PFSK-1 (cell line): Measurements from ENCODE around the gene ADGRG3.

Experiments used
- FOXP2 ChIP-seq: optimal IDR thresholded peaks from 2 replicates; pipeline ENCODE3; 2011; ENCODE audit warnings: borderline replicate concordance, control low read depth, inconsistent platforms; ENCODE audit not compliant: insufficient read depth; ENCODE audit errors: extremely low read length, extremely low read depth
- POLR2AphosphoS5 ChIP-seq: IDR thresholded peaks from 2 replicates; pipeline ENCODE4 v1.6.1; 2012; ENCODE audit warnings: low read depth, mild to moderate bottlenecking, control low read depth, low read length, moderate library complexity
- SIN3A ChIP-seq: IDR thresholded peaks from 2 replicates; pipeline ENCODE4 v1.6.1; 2012; ENCODE audit warnings: mild to moderate bottlenecking, low read length, moderate library complexity, borderline replicate concordance; ENCODE audit not compliant: insufficient read depth
- TAF1 ChIP-seq: IDR thresholded peaks from 2 replicates; pipeline ENCODE4 v1.6.1; 2012; ENCODE audit warnings: low read length, control low read depth, borderline replicate concordance; ENCODE audit not compliant: insufficient read depth
- TF ChIP-seq, protein P1 (sequence below), 2 experiments: IDR thresholded peaks; 2 replicates each; pipeline versions ENCODE4 v1.6.1 to v1.8.0; 2011 to 2012; ENCODE audit warnings: low read depth in 2 of 2, low read length in 2 of 2, control low read depth in 1 of 2, inconsistent platforms in 1 of 2, mild to moderate bottlenecking in 1 of 2, moderate library complexity in 1 of 2; ENCODE audit not compliant: insufficient read depth in 1 of 2

ADGRG3 gene

GRCh38 chr16:57682809-57683635 lies 14.9 kb downstream of the ADGRG3 start:
- no peak for TF ChIP-seq POLR2AphosphoS5

GRCh38 chr16:57683636-57684545 lies 15.8 kb downstream of the ADGRG3 start:
- TF ChIP-seq POLR2AphosphoS5 (no peak), SIN3A (no peak), FOXP2 (no peak), TAF1 (no peak)
- TF ChIP-seq, protein P1, sequence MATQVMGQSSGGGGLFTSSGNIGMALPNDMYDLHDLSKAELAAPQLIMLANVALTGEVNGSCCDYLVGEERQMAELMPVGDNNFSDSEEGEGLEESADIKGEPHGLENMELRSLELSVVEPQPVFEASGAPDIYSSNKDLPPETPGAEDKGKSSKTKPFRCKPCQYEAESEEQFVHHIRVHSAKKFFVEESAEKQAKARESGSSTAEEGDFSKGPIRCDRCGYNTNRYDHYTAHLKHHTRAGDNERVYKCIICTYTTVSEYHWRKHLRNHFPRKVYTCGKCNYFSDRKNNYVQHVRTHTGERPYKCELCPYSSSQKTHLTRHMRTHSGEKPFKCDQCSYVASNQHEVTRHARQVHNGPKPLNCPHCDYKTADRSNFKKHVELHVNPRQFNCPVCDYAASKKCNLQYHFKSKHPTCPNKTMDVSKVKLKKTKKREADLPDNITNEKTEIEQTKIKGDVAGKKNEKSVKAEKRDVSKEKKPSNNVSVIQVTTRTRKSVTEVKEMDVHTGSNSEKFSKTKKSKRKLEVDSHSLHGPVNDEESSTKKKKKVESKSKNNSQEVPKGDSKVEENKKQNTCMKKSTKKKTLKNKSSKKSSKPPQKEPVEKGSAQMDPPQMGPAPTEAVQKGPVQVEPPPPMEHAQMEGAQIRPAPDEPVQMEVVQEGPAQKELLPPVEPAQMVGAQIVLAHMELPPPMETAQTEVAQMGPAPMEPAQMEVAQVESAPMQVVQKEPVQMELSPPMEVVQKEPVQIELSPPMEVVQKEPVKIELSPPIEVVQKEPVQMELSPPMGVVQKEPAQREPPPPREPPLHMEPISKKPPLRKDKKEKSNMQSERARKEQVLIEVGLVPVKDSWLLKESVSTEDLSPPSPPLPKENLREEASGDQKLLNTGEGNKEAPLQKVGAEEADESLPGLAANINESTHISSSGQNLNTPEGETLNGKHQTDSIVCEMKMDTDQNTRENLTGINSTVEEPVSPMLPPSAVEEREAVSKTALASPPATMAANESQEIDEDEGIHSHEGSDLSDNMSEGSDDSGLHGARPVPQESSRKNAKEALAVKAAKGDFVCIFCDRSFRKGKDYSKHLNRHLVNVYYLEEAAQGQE (IDR thresholded peaks at IDR 0.05; ENCODE audit: insufficient read depth in 1 of 2, low read depth in 2 of 2, low read length in 2 of 2): no peak

DNA sequence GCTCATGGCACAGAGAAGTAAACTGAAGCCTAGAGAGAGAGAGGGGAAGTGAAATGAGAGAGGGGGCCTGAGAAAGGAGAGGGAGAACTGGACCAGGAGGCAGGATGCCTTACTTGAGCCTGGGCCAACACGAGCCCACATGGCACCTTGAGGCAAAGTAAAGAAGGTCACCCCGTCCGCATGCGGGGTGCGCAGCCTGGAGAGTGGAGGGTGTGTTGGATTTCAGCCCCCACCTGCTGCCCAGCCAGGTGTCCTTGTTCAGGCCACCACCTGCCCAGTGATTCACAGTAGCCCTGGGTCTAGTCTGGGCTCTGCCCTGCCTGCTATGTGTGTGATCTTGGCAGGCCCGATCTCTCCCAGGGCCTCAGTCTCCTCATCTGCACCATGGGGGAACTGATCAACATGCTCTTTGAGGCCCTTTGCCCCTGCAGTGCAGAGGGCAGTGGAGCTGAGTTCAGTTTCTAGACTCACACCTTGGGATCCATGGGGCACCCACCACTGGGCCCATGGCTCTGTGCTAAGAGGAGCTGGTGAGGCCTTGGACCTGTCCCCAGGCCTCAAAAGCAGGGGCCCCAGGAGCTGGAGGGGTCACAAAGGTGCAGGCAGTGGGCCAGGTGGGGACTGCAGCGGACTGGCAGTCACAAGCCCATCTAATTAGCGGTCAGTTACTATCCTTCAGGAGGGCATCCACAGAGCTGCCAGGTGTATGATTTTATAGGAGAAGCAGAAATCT lies 16.7 kb downstream of the ADGRG3 start:
- TF ChIP-seq, protein P1 (IDR thresholded peaks at IDR 0.05; ENCODE audit: insufficient read depth in 1 of 2, low read depth in 2 of 2, low read length in 2 of 2): no peak
- TF ChIP-seq FOXP2 (no peak), SIN3A (no peak), POLR2AphosphoS5 (no peak), TAF1 (no peak)

- TF ChIP-seq TAF1 (no peak), SIN3A (no peak), POLR2AphosphoS5 (no peak), FOXP2 (no peak)
- TF ChIP-seq, protein P1 (IDR thresholded peaks at IDR 0.05; ENCODE audit: insufficient read depth in 1 of 2, low read depth in 2 of 2, low read length in 2 of 2): no peak
Observed at GRCh38 chr16:57685633-57686032, 17.5 kb downstream of the ADGRG3 start.

DNA sequence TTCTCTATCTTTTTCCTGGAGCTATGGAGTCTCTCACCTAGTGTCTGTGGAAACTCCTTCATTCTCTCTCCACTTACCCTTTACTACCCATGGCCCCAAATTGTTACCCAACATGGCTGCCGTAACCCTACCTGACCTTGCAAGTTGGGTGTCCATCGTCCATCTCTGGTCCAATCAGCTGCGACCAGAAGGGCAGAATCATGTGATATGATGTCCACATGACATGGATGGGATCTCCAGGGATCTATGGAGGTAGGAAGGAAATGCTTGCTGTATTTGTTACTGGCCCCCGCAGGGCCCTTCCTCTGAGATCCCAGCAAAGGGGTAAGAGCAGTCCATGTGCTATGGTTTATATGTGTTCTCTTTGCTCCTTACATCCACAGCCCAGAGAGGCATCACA lies 18.5 kb downstream of the ADGRG3 start:
- TF ChIP-seq POLR2AphosphoS5: no peak
- no peak for TF ChIP-seq SIN3A
- TF ChIP-seq TAF1: no peak
- TF ChIP-seq FOXP2: no peak
- TF ChIP-seq, protein P1 (IDR thresholded peaks at IDR 0.05; ENCODE audit: insufficient read depth in 1 of 2, low read depth in 2 of 2, low read length in 2 of 2): no peak
